ENCODE measurements around the gene PSMA8. TPM values are rescaled to one million over a fixed set of nuclear protein-coding genes. Genes with fewer than 3 reads are reported as not detected.

The PSMA8 gene
- total and polyA plus RNA-seq, 5 experiments from 2014 or later, result 1.4 to 3.5 (median 2.1) TPM

Other genes starting within 250 kb of the PSMA8 start
- gene SS18, start 43.3 kb upstream of the PSMA8 start, total RNA-seq, result 10 to 100 TPM; 83.7 to 85.7 TPM
- 10 to 100 TPM; 28.3 to 36.4 (median 29.8) TPM for gene SS18, start 43.3 kb upstream of the PSMA8 start, polyA plus RNA-seq
- gene TAF4B, start 92.6 kb downstream of the PSMA8 start, total RNA-seq, result 10 to 100 TPM; 13.6 to 17.4 TPM
- 10 to 100 TPM in 1 of 3 donors, 1 to 10 TPM in 2; 7.3 to 12.8 (median 8.2) TPM for gene TAF4B, start 92.6 kb downstream of the PSMA8 start, polyA plus RNA-seq